Mammary epithelial cell (primary cell): Measurements from ENCODE around the gene RPS6KA5.
"Not testable (repeated sequence)": the region's sequence is repeated elsewhere in the genome, so short reads cannot be mapped to it uniquely, and the experiment has no call there.

ENCODE experiments used
- CTCF ChIP-seq, 2 donors: IDR thresholded peaks in 1 of 2; conservative IDR thresholded peaks in 1 of 2; 2 replicates each; pipeline ENCODE4 v1.5.1; 2011 to 2012; ENCODE audit warnings: inconsistent platforms in 2 of 2, low read length in 2 of 2, mild to moderate bottlenecking in 2 of 2, control low read depth in 1 of 2, low read depth in 1 of 2; ENCODE audit not compliant: insufficient read depth in 1 of 2; ENCODE audit errors: extremely low read depth in 1 of 2
- EZH2 ChIP-seq: IDR thresholded peaks from 2 replicates; pipeline ENCODE4 v1.6.1; 2012; ENCODE audit warnings: low read length, inconsistent platforms, borderline replicate concordance

GRCh38 chr14:91097657-91098056, 37.2 kb upstream of the RPS6KA5 start:
- not testable (repeated sequence) for TF ChIP-seq CTCF (conservative IDR thresholded peaks at IDR 0.05 in 1 of 2, IDR thresholded peaks at IDR 0.05 in 1 of 2; ENCODE audit: extremely low read depth in 1 of 2, insufficient read depth in 1 of 2, low read depth in 1 of 2, low read length in 2 of 2); EZH2
